ENCODE results near the gene PICALM. TPM values are rescaled to one million over a fixed set of nuclear protein-coding genes. Genes with fewer than 3 reads are reported as not detected.

The PICALM gene
- total and polyA plus RNA-seq, 2 of the 8 experiments (the other 6 are each of a cell fraction or from before 2014, with no cell fraction given): 69.4 to 71.3 TPM

DNA sequence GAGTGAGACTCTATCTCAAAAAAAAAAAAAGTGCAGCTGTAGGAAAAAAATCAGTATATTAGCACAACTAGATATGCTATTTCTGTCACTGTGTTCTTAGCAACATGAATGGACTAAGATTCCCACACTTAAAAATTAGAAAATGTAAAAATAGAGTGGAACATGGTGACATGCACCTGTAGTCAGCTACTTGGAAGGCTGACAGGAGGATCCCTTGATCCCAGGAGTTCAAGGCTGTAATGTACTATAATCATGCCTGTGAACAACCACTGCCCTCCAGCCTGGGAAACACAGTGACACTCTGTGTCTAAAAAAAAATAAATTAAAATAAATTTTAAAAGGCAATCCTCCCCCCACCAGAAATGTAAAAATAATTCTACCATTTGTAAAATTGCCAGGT, 29.8 kb downstream of the PICALM start:
- Histone ChIP-seq H2BK5ac (ENCODE audit: low read depth, low read length) (no peak overlapping the region), H3K4ac (replicated peaks; ENCODE audit: insufficient read length, low read depth, low read length) (no peak overlapping the region), H3K79me2 (ENCODE audit: control insufficient read depth in 1 of 2, insufficient read depth in 2 of 2, low read length in 2 of 2) (peaks cover 0 to 81% of the 10 kb centered on the region in 2 experiments; a peak in 2 of 4 replicates), H2AFZ (ENCODE audit: low read length) (no peak overlapping the region), H3K79me1 (ENCODE audit: low read depth, low read length) (no peaks in the 10 kb centered on the region; the same call in 1 of the 2 replicates), H3K23ac (ENCODE audit: insufficient read length) (no peak overlapping the region), H2BK20ac (ENCODE audit: low read length) (no peak overlapping the region), H4K91ac (replicated peaks; ENCODE audit: insufficient read length, low read length) (no peak overlapping the region), H3K18ac (ENCODE audit: extremely low read depth, low read length) (no peak overlapping the region), H2BK12ac (ENCODE audit: low read depth, low read length) (no peak overlapping the region), H3K27me3 (replicated peaks in 1 of 4; ENCODE audit: control insufficient read depth in 3 of 4, extremely low read depth in 1 of 4, insufficient read depth in 3 of 4, low read length in 3 of 4) (no peaks in the 10 kb centered on the region), H2BK120ac (replicated peaks; ENCODE audit: low read depth, low read length) (no peak overlapping the region), H3K4me2 (ENCODE audit: insufficient read depth in 1 of 2, low read depth in 2 of 2, low read length in 2 of 2) (no peak overlapping the region), H4K8ac (ENCODE audit: extremely low read depth, insufficient read depth, low read length) (no peak overlapping the region), H3K4me1 (replicated peaks in 1 of 4; ENCODE audit: control insufficient read depth in 3 of 4, insufficient read depth in 4 of 4, low read length in 3 of 4) (no peaks in the 10 kb centered on the region; a peak in 1 of 7 replicates), H3K27ac (ENCODE audit: low read depth, low read length) (no peak overlapping the region), H3K9me3 (ENCODE audit: insufficient read depth in 2 of 2, low read depth in 1 of 2, low read length in 1 of 2) (no peaks in the 10 kb centered on the region), H3K4me3 (ENCODE audit: extremely low read depth in 1 of 4, insufficient read depth in 2 of 4, low read depth in 3 of 4, low read length in 4 of 4) (no peak overlapping the region), H3K9ac (replicated peaks in 1 of 4; ENCODE audit: extremely low read depth in 1 of 4, low read depth in 3 of 4, low read length in 3 of 4) (no peak overlapping the region), H2AK5ac (ENCODE audit: low read depth, low read length) (no peak overlapping the region), H3K14ac (ENCODE audit: insufficient read length) (no peak overlapping the region), H4K20me1 (replicated peaks in 1 of 2; ENCODE audit: control insufficient read depth in 1 of 2, insufficient read depth in 2 of 2, low read length in 2 of 2) (peaks cover under 1 to 2% of the 10 kb centered on the region in 2 experiments), H3K56ac (replicated peaks; ENCODE audit: insufficient read length, low read depth, low read length) (no peak overlapping the region), H2BK15ac (ENCODE audit: low read length) (no peak overlapping the region), H3K36me3 (ENCODE audit: control insufficient read depth in 2 of 4, insufficient read depth in 4 of 4, low read length in 3 of 4) (no peaks in the 10 kb centered on the region), H3K23me2 (ENCODE audit: low read depth, low read length) (no peaks in the 10 kb centered on the region), H4K5ac (ENCODE audit: insufficient read length, low read depth, low read length) (no peak overlapping the region)
- POLR2A ChIA-PET (ENCODE audit: partially characterized antibody): no interaction called here
- DNase-seq (ENCODE audit: low read depth in 1 of 2, low spot score in 2 of 2) (no peak), FAIRE-seq (no peak)
- CTCF ChIA-PET (ENCODE audit: partially characterized antibody): no interaction called here
- TF ChIP-seq SAP30 (IDR thresholded peaks at IDR 0.05; ENCODE audit: insufficient read depth, insufficient replicate concordance, low read length) (no peak), NANOG (IDR thresholded peaks at IDR 0.05; ENCODE audit: insufficient read depth, low read depth, low read length, poor library complexity, severe bottlenecking) (no peak), SP2 (IDR thresholded peaks at IDR 0.05; ENCODE audit: low read length) (no peak), NRF1 (IDR thresholded peaks at IDR 0.05; ENCODE audit: low read depth, low read length) (no peak), ATF2 (IDR thresholded peaks at IDR 0.05; ENCODE audit: low read length) (no peak), CEBPB (IDR thresholded peaks at IDR 0.05; ENCODE audit: low read depth, low read length) (no peak), EP300 (IDR thresholded peaks at IDR 0.05; ENCODE audit: borderline replicate concordance in 1 of 2, low read depth in 2 of 2, low read length in 2 of 2) (no peak), RBBP5 (IDR thresholded peaks at IDR 0.05; ENCODE audit: borderline replicate concordance, low read depth, low read length) (no peak), KDM4A (IDR thresholded peaks at IDR 0.05; ENCODE audit: low read depth, low read length, severe bottlenecking) (no peak), CREB1 (IDR thresholded peaks at IDR 0.05) (no peak), HDAC6 (IDR thresholded peaks at IDR 0.05; ENCODE audit: low read depth, low read length) (no peak), BRCA1 (IDR thresholded peaks at IDR 0.05; ENCODE audit: low read depth, low read length) (no peak), ASH2L (IDR thresholded peaks at IDR 0.05; ENCODE audit: low read length) (no peak), JUN (IDR thresholded peaks at IDR 0.05; ENCODE audit: low read depth, low read length) (no peak)

Data from H1 (cell line).